GM10847 (cell line): ENCODE measurements around the gene TPP1.

Source experiments
- POLR2A ChIP-seq: IDR thresholded peaks from 2 replicates; pipeline ENCODE4 v1.6.1; 2011; ENCODE audit not compliant: insufficient read length; ENCODE audit errors: extremely low read depth

TPP1 gene

GRCh38 chr11:6572215-6572614, 47.0 kb downstream of the TPP1 start:
- no peak for TF ChIP-seq POLR2A

GRCh38 chr11:6571434-6572008, 47.7 kb downstream of the TPP1 start:
- TF ChIP-seq POLR2A, result no peak

DNA sequence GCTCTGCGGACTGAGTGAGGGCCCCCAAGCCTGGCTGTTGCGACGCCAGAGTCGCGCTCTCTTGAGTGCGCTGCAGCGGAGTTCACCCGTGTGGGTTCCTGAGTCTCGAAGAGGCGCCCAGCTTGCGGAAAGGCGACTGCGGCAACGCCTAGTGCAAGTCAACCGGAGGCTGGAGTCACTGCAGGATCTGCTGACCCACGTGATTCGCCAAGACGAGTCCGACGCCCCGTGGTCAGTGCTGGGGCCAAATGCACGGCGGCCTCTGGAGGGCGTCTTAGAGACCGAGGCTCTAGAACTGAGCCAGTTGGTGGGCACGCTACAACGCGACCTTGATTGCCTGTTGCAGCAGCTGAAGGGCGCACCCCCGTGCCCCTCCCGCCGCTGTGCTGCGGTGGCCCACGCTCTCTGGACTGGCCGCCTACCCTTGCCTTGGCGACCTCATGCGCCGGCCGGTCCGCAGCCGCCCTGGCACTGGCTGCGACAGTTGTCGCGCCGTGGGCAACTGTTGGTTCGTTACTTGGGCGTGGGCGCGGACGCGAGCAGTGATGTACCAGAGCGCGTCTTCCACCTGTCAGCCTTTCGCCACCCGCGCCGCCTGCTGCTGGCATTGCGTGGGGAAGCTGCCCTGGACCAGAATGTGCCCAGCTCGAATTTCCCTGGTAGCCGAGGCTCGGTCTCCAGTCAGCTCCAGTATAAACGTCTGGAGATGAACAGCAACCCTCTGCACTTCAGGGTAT, 48.4 kb downstream of the TPP1 start:
- TF ChIP-seq POLR2A, result no peak

- no peak for TF ChIP-seq POLR2A
These were observed 49.5 kb downstream of the TPP1 start for GRCh38 chr11:6569706-6570105.

GRCh38 chr11:6568191-6568918, 50.9 kb downstream of the TPP1 start:
- TF ChIP-seq POLR2A, result no peak

DNA sequence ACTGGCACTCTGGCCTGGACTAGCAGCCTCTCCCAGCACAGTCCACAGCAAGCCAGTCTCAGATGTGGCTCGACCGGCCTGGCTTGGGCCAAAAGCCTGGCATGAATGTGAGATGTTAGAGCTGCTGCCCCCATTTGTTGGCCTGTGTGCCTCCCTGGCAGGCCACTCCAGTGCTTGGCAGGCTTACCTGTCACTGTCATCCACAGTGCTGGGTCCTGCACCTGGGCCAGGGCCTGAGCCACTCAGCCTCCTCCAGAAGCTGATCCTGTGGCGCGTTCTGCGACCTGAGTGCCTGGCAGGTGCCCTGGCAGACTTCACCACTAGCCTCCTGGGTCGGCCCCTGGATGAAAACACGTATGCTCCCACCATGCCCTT, 51.9 kb downstream of the TPP1 start:
- TF ChIP-seq POLR2A, result no peak

DNA sequence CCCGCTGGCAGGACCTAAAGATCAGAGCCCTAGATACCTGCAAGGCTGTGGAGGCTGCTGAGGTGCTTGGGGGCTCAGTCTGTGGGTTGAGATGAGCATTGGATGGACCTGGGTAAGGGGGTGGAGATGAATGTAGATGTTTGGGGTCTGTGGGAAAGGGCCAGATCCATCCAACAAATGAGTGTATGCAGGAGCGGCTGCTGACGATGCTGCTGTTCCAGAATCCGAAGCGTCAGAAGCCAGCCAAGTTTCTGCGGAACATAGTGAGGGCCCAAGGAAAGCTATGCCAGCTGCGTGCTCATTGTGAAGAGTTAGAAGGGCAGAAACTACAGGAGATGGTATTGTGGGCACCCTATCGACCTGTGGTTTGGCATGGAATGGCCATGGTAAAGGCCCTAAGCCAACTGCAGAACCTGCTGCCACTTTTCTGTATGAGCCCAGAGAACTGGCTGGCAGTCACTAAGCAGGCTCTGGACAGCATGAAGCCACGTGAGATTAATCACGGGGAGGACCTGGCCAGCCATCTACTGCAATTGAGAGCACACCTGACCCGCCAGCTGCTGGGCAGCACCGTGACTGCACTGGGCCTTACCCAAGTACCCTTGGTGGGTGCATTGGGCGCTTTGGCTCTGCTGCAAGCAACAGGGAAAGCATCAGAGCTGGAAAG, 52.4 kb downstream of the TPP1 start:
- no peak for TF ChIP-seq POLR2A

GRCh38 chr11:6565988-6566703, 53.1 kb downstream of the TPP1 start:
- no peak for TF ChIP-seq POLR2A

- no peak for TF ChIP-seq POLR2A
These were observed 53.9 kb downstream of the TPP1 start for GRCh38 chr11:6565325-6565724.

DNA sequence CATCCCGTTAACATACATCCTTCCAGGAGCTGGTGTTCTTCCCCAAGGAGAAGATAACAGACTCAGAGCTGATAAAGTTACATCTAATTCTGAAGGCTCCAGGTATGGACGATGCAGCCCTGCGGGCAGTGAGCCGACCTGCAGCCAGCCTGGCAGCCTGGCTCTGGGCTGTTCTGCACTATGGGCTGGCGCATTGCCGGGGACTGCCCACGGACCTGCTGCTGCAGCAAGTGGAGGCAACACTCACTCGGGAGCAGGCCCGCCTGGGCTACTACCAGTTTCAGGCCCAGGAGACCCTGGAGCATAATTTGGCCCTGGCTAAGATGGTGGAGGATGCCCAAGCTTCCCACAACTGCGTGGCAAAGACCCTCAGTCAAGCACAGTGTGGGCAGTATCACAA, 55.6 kb downstream of the TPP1 start:
- no peak for TF ChIP-seq POLR2A

GRCh38 chr11:6563121-6563619, 56.1 kb downstream of the TPP1 start:
- TF ChIP-seq POLR2A, result no peak
